KMS-11 (cell line): ENCODE results near the gene REEP5.

ENCODE experiments used
- H2AFZ ChIP-seq: fragments of 200-600 bp; sonication (generic); 2 replicates; pipeline ENCODE4 v1.6.1; 2016; ENCODE audit warnings: antibody characterized with exemption, mixed run types, low read depth
- H3K27ac ChIP-seq: fragments of 200-600 bp; sonication (generic); 2 replicates; pipeline ENCODE4 v1.6.1; 2016; ENCODE audit warnings: mild to moderate bottlenecking, mixed run types
- H3K27me3 ChIP-seq: fragments of 200-600 bp; sonication (generic); 2 replicates; pipeline ENCODE4 v1.6.1; 2017; ENCODE audit warnings: mild to moderate bottlenecking, low read depth, mixed run types, moderate library complexity; ENCODE audit not compliant: insufficient read depth
- H3K36me3 ChIP-seq: fragments of 200-600 bp; sonication (generic); 2 replicates; pipeline ENCODE4 v1.6.1; 2017; ENCODE audit warnings: mild to moderate bottlenecking, mixed run types; ENCODE audit not compliant: insufficient read depth
- H3K4me1 ChIP-seq: fragments of 200-600 bp; sonication (generic); 2 replicates; pipeline ENCODE4 v1.6.1; 2016; ENCODE audit warnings: mild to moderate bottlenecking, low read depth, mixed run types; ENCODE audit not compliant: poor library complexity, severe bottlenecking
- H3K4me2 ChIP-seq: fragments of 200-600 bp; sonication (generic); 2 replicates; pipeline ENCODE4 v1.7.0; 2016; ENCODE audit warnings: mild to moderate bottlenecking, mixed run types
- H3K4me3 ChIP-seq: fragments of 200-600 bp; sonication (generic); IDR thresholded peaks from 2 replicates; pipeline ENCODE4 v1.6.1; 2017; ENCODE audit warnings: low read depth, low read length, mixed read lengths; ENCODE audit not compliant: insufficient read depth
- H3K79me2 ChIP-seq: fragments of 200-600 bp; sonication (generic); 2 replicates; pipeline ENCODE4 v1.6.1; 2016; ENCODE audit warnings: low read depth, mixed run types; ENCODE audit not compliant: insufficient read depth
- H3K9ac ChIP-seq: fragments of 200-600 bp; sonication (generic); 2 replicates; pipeline ENCODE4 v1.6.1; 2016; ENCODE audit warnings: mild to moderate bottlenecking, mixed run types
- H4K20me1 ChIP-seq: fragments of 200-600 bp; sonication (generic); 2 replicates; pipeline ENCODE4 v1.6.1; 2016; ENCODE audit warnings: mild to moderate bottlenecking, mixed run types; ENCODE audit not compliant: insufficient read depth
- CTCF ChIP-seq: fragments of 200-600 bp; sonication (generic); conservative IDR thresholded peaks from 2 replicates; pipeline ENCODE4 v1.6.1; 2017; ENCODE audit warnings: low read depth, mild to moderate bottlenecking, antibody characterized with exemption, low read length, moderate library complexity, mixed read lengths

Gene REEP5

DNA sequence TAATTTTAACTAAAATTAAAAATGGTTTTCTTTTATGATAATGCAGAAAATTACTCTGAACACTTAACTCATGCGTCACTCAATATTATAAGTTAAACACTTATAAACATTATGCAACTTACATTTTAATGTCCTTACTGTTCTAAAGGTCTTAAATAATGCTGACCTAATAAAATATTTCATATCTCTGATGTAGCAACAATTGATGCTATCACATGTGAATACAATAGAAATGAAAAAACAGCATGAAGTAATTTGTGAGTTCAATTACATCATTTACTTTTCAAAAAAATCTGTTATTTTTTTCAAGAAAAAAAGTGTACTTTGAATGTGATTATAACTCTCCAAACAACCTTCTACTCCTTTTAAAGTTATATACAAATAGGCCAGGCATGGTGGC, 26.4 kb upstream of the REEP5 start:
- H3K4me1 ChIP-seq = no peaks in the 10 kb centered on the region
- H3K27me3 ChIP-seq = no peaks in the 10 kb centered on the region
- no peaks in the 10 kb centered on the region for H3K79me2 ChIP-seq
- H4K20me1 ChIP-seq = no peaks in the 10 kb centered on the region
- no peak overlapping the region for H3K4me3 ChIP-seq
- H2AFZ ChIP-seq = no peak overlapping the region
- no peaks in the 10 kb centered on the region for H3K36me3 ChIP-seq
- no peak overlapping the region for H3K27ac ChIP-seq
- H3K4me2 ChIP-seq = no peak overlapping the region
- no peak overlapping the region for H3K9ac ChIP-seq
- TF ChIP-seq CTCF = no peak

DNA sequence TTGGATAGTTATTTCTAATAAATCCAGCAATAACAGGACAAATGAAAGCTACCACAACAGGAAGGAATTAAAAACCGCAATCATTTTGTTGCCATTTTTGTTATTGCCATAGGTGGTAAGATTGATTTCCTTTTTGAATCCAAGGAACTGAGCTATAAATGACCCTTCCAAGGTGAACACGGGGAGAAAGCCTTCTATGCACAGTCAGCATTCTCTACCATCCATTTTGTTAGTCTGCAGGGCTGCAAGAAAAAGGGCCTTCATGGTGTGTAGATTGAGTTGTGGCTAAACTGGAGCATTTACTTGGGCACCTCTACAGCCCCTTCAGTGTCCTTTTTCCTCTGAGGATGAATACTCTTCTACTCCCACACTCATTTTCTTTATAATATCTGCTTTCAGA, 18.6 kb upstream of the REEP5 start:
- H3K4me1 ChIP-seq = no peaks in the 10 kb centered on the region
- H3K27ac ChIP-seq = no peak overlapping the region
- no peak overlapping the region for H3K4me3 ChIP-seq
- H3K4me2 ChIP-seq = no peak overlapping the region
- H2AFZ ChIP-seq = no peak overlapping the region
- no peaks in the 10 kb centered on the region for H4K20me1 ChIP-seq
- H3K27me3 ChIP-seq = no peaks in the 10 kb centered on the region
- H3K36me3 ChIP-seq = no peaks in the 10 kb centered on the region
- H3K79me2 ChIP-seq = no peaks in the 10 kb centered on the region
- TF ChIP-seq CTCF = no peak
- H3K9ac ChIP-seq = no peak overlapping the region

DNA sequence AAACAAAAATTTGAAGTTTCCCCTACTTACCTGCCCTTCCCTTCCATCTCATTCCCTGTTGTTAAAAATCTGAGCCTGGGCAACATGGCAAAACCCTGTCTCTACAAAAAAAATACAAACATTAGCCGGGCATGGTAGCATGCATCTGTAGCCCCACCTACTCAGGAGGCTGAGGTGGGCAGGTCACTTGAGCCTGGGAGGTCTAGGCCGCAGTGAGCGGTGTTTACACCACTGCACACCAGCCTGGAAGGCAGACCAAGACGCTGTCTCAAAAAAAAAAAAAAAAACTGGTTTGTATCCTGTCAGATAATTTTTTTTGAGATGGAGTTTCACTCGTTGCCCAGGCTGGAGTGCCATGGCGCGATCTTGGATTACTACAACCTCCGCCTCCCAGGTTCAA, 16.3 kb upstream of the REEP5 start:
- Histone ChIP-seq H2AFZ (no peak overlapping the region), H3K36me3 (no peaks in the 10 kb centered on the region), H3K9ac (no peak overlapping the region), H3K4me3 (no peak overlapping the region), H3K27me3 (no peaks in the 10 kb centered on the region), H3K4me2 (no peak overlapping the region), H3K4me1 (no peaks in the 10 kb centered on the region), H4K20me1 (no peaks in the 10 kb centered on the region), H3K27ac (no peak overlapping the region), H3K79me2 (no peaks in the 10 kb centered on the region)
- no peak for TF ChIP-seq CTCF

DNA sequence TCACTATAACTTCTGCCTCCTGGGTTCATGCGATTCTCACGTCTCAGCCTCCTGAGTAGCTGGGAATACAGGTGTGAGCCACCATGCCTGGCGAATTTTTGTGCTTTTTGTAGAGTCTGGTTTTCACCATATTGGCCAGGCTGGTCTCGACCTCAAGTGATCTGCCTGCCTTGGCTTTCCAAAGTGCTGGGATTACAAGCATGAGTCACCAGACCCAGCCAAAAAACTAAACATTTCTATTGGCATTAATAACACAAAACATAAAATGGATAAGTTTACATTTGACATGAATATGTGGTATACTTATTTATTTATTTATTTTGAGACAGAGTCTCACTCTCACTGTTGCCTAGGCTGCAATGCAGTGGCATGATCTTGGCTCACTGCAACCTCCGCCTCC, 13.6 kb upstream of the REEP5 start:
- Histone ChIP-seq H3K4me2 (no peak overlapping the region), H3K4me3 (no peak overlapping the region), H3K36me3 (no peaks in the 10 kb centered on the region), H3K4me1 (no peaks in the 10 kb centered on the region), H3K27me3 (no peaks in the 10 kb centered on the region), H4K20me1 (no peaks in the 10 kb centered on the region), H3K79me2 (no peaks in the 10 kb centered on the region), H3K9ac (no peak overlapping the region), H3K27ac (no peak overlapping the region), H2AFZ (no peak overlapping the region)
- TF ChIP-seq CTCF = no peak

DNA sequence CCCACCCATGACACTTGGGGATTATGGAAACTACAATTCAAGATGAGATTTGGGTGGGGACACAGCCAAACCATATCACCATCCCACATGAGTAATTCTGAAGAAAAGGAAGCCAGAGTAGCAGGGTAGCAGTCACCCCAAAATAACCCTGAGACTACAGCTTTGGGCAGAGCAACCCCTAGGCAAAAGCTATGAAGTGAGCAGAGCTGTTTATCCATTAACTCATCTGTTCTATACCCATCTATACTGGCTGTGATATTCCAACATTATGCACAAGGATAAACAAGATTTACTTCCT, 12.3 kb upstream of the REEP5 start:
- Histone ChIP-seq H3K36me3 (no peaks in the 10 kb centered on the region), H3K79me2 (no peaks in the 10 kb centered on the region), H3K4me1 (peaks cover 10% of the 10 kb centered on the region), H3K27me3 (no peaks in the 10 kb centered on the region), H3K27ac (no peak overlapping the region), H2AFZ (no peak overlapping the region), H3K9ac (no peak overlapping the region), H3K4me3 (no peak overlapping the region), H4K20me1 (no peaks in the 10 kb centered on the region), H3K4me2 (no peak overlapping the region)
- TF ChIP-seq CTCF = no peak
